Measurements from ENCODE around the gene TACC3. TPM values are rescaled to one million over a fixed set of nuclear protein-coding genes. Genes with fewer than 3 reads are reported as not detected.

TACC3 gene
- total RNA-seq, 1 donor from 2014 or later, result 15.0 TPM

DNA sequence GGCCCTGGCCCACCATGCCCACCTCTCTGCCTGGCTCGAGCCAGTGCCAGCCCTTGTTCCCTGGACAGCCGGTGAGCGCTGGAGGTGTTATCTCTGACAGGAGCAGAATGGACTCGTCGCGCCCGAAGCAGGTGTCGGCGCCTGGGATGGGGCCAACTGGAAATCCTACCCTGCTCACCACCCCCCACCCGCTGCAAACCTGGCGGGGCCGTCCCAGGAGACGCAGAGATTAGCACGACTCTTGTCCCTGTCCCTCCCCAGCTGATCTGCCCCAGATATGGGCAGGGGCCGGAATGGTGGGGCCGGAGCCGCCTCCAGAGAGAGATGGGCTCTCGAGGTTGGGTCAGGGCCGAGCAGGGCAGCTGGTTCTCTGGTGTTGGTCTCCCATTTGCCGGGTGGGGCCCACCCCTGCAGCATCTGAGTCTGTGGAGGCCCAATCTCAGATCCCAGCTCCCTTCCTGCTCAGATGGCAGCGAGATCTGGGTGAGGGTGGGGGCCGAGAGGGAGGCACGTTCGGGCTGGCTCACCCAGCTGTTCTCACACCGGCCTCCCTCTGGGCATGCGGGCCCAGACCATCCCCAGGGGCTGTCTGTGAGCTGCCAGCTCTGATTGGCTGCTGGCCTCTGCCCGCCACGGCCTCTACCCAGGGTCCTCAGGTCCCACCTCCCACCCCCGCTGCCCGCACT is 51.7 kb downstream of the TACC3 start:
- no peaks in the 10 kb centered on the region for H3K9me3 ChIP-seq (ENCODE audit: insufficient read depth, low read depth, low read length)
- H2AFZ ChIP-seq (ENCODE audit: low read depth, low read length), result no peak overlapping the region
- FAIRE-seq (no peak), DNase-seq (ENCODE audit: low read depth) (no peak)
- H3K27me3 ChIP-seq (ENCODE audit: insufficient read depth, low read length), result no peaks in the 10 kb centered on the region
- no peaks in the 10 kb centered on the region for H4K20me1 ChIP-seq (ENCODE audit: insufficient read depth, low read length)
- no peaks in the 10 kb centered on the region for H3K4me1 ChIP-seq (ENCODE audit: insufficient read depth, low read length)
- no peaks in the 10 kb centered on the region for H3K36me3 ChIP-seq (ENCODE audit: insufficient read depth, low read length)
- Mint-ChIP-seq H3K27ac (ENCODE audit: unreplicated experiment) (no peak overlapping the region), H3K27me3 (ENCODE audit: low read depth, unreplicated experiment) (peaks cover 2% of the 10 kb centered on the region), H3K36me3 (ENCODE audit: low read depth, unreplicated experiment) (no peaks in the 10 kb centered on the region), H3K4me3 (ENCODE audit: unreplicated experiment) (no peak overlapping the region), H3K4me1 (ENCODE audit: low read depth, unreplicated experiment) (no peaks in the 10 kb centered on the region), H3K9me3 (ENCODE audit: unreplicated experiment) (no peaks in the 10 kb centered on the region)
- H3K9ac ChIP-seq (ENCODE audit: low read length), result no peak overlapping the region
- H3K27ac ChIP-seq (ENCODE audit: low read depth, low read length), result no peak overlapping the region
- no peak overlapping the region for H3K4me2 ChIP-seq (ENCODE audit: low read length)
- TF ChIP-seq, protein P1, sequence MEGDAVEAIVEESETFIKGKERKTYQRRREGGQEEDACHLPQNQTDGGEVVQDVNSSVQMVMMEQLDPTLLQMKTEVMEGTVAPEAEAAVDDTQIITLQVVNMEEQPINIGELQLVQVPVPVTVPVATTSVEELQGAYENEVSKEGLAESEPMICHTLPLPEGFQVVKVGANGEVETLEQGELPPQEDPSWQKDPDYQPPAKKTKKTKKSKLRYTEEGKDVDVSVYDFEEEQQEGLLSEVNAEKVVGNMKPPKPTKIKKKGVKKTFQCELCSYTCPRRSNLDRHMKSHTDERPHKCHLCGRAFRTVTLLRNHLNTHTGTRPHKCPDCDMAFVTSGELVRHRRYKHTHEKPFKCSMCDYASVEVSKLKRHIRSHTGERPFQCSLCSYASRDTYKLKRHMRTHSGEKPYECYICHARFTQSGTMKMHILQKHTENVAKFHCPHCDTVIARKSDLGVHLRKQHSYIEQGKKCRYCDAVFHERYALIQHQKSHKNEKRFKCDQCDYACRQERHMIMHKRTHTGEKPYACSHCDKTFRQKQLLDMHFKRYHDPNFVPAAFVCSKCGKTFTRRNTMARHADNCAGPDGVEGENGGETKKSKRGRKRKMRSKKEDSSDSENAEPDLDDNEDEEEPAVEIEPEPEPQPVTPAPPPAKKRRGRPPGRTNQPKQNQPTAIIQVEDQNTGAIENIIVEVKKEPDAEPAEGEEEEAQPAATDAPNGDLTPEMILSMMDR (IDR thresholded peaks at IDR 0.05; ENCODE audit: insufficient read depth, low read depth, low read length), result no peak
- no peak for TF ChIP-seq EZH2 (IDR thresholded peaks at IDR 0.05; ENCODE audit: insufficient read depth, low read length)
- no peaks in the 10 kb centered on the region for H3K79me2 ChIP-seq (ENCODE audit: insufficient read depth, low read length)
- H3K4me3 ChIP-seq (ENCODE audit: insufficient read depth, low read depth, low read length), result no peak overlapping the region

- H3K4me3 ChIP-seq (ENCODE audit: insufficient read depth, low read depth, low read length), result no peak overlapping the region
- H3K27me3 ChIP-seq (ENCODE audit: insufficient read depth, low read length), result no peaks in the 10 kb centered on the region
- H3K9me3 ChIP-seq (ENCODE audit: insufficient read depth, low read depth, low read length), result no peaks in the 10 kb centered on the region
- H3K27ac Mint-ChIP-seq (ENCODE audit: unreplicated experiment), result no peak overlapping the region
- no peak overlapping the region for H3K4me3 Mint-ChIP-seq (ENCODE audit: unreplicated experiment)
- H3K9me3 Mint-ChIP-seq (ENCODE audit: unreplicated experiment), result no peaks in the 10 kb centered on the region
- H3K4me1 ChIP-seq (ENCODE audit: insufficient read depth, low read length), result no peaks in the 10 kb centered on the region
- H3K4me2 ChIP-seq (ENCODE audit: low read length), result no peak overlapping the region
- no peak for FAIRE-seq
- no peaks in the 10 kb centered on the region for H4K20me1 ChIP-seq (ENCODE audit: insufficient read depth, low read length)
- H3K36me3 Mint-ChIP-seq (ENCODE audit: low read depth, unreplicated experiment), result no peaks in the 10 kb centered on the region
- no peak for DNase-seq (ENCODE audit: low read depth)
- no peaks in the 10 kb centered on the region for H3K79me2 ChIP-seq (ENCODE audit: insufficient read depth, low read length)
- no peak overlapping the region for H3K9ac ChIP-seq (ENCODE audit: low read length)
- peaks cover 2% of the 10 kb centered on the region for H3K27me3 Mint-ChIP-seq (ENCODE audit: low read depth, unreplicated experiment)
- no peaks in the 10 kb centered on the region for H3K36me3 ChIP-seq (ENCODE audit: insufficient read depth, low read length)
- H2AFZ ChIP-seq (ENCODE audit: low read depth, low read length), result no peak overlapping the region
- TF ChIP-seq EZH2 (IDR thresholded peaks at IDR 0.05; ENCODE audit: insufficient read depth, low read length), result no peak
- TF ChIP-seq, protein P1 (IDR thresholded peaks at IDR 0.05; ENCODE audit: insufficient read depth, low read depth, low read length), result no peak
- H3K27ac ChIP-seq (ENCODE audit: low read depth, low read length), result no peak overlapping the region
- no peaks in the 10 kb centered on the region for H3K4me1 Mint-ChIP-seq (ENCODE audit: low read depth, unreplicated experiment)
These were observed 52.4 kb downstream of the TACC3 start for GRCh38 chr4:1773754-1774153.

Measured in astrocyte (in vitro differentiated cells and primary cell).